HepG2 (cell line): ENCODE measurements around the gene TAF5. TPM values are rescaled to one million over a fixed set of nuclear protein-coding genes. Genes with fewer than 3 reads are reported as not detected.

Experiments used
- CCAR2 ChIP-seq: fragments of 200-400 bp; formaldehyde crosslinking; optimal IDR thresholded peaks from 2 replicates; pipeline ENCODE3; 2018; ENCODE audit warnings: low read depth, mild to moderate bottlenecking, low read length, moderate library complexity
- EEA1 ChIP-seq: sonication (generic); formaldehyde crosslinking; IDR thresholded peaks from 2 replicates; pipeline ENCODE4 v1.5.1; 2020; ENCODE audit warnings: mild to moderate bottlenecking, missing genetic modification reagents, borderline replicate concordance
- GPN1 ChIP-seq: sonication (generic); formaldehyde crosslinking; IDR thresholded peaks from 2 replicates; pipeline ENCODE4 v1.5.1; 2020; ENCODE audit warnings: missing genetic modification reagents, borderline replicate concordance
- HOXA5 ChIP-seq: sonication (generic); formaldehyde crosslinking; IDR thresholded peaks from 2 replicates; pipeline ENCODE4 v1.4.0; 2020; ENCODE audit warnings: missing genetic modification reagents
- KLF6 ChIP-seq: IDR thresholded peaks from 2 replicates; pipeline ENCODE4 v1.8.0; 2016; ENCODE audit warnings: missing biosample characterization, missing genetic modification reagents
- NFIB ChIP-seq: sonication (generic); formaldehyde crosslinking; IDR thresholded peaks from 2 replicates; pipeline ENCODE4 v1.9.0; 2021; ENCODE audit warnings: missing genetic modification reagents, mild to moderate bottlenecking, borderline replicate concordance
- NFKB2 ChIP-seq: sonication (generic); formaldehyde crosslinking; IDR thresholded peaks from 2 replicates; pipeline ENCODE4 v1.4.0; 2020; ENCODE audit warnings: missing genetic modification reagents, borderline replicate concordance
- SYNCRIP ChIP-seq: fragments of 200-400 bp; formaldehyde crosslinking; IDR thresholded peaks from 2 replicates; pipeline ENCODE4 v1.6.1; 2018; ENCODE audit warnings: mild to moderate bottlenecking, low read depth, low read length; ENCODE audit not compliant: insufficient read depth
- ZNF160 ChIP-seq: sonication (generic); formaldehyde crosslinking; IDR thresholded peaks from 2 replicates; pipeline ENCODE4 v1.8.0; 2022; ENCODE audit warnings: mild to moderate bottlenecking, inconsistent platforms, missing genetic modification reagents
- ZNF446 ChIP-seq: sonication (generic); formaldehyde crosslinking; IDR thresholded peaks from 2 replicates; pipeline ENCODE4 v1.5.0; 2020; ENCODE audit warnings: mild to moderate bottlenecking, missing genetic modification reagents
- ZNF567 ChIP-seq: sonication (generic); formaldehyde crosslinking; IDR thresholded peaks from 2 replicates; pipeline ENCODE4 v1.8.1; 2023; ENCODE audit warnings: mild to moderate bottlenecking, missing genetic modification reagents, borderline replicate concordance
- ZNF713 ChIP-seq: sonication (generic); formaldehyde crosslinking; IDR thresholded peaks from 2 replicates; pipeline ENCODE4 v1.4.0; 2020; ENCODE audit warnings: mild to moderate bottlenecking, missing genetic modification reagents
- ZNF773 ChIP-seq: sonication (generic); formaldehyde crosslinking; IDR thresholded peaks from 2 replicates; pipeline ENCODE4 v1.4.0; 2020; ENCODE audit warnings: missing genetic modification reagents, borderline replicate concordance
- ZNF780A ChIP-seq: sonication (generic); formaldehyde crosslinking; IDR thresholded peaks from 2 replicates; pipeline ENCODE4 v1.8.0; 2022; ENCODE audit warnings: mild to moderate bottlenecking, missing genetic modification reagents, moderate library complexity
- ZZZ3 ChIP-seq: sonication (generic); formaldehyde crosslinking; IDR thresholded peaks from 2 replicates; pipeline ENCODE4 v1.4.0; 2020; ENCODE audit warnings: missing genetic modification reagents, mild to moderate bottlenecking, borderline replicate concordance
- polyA plus RNA-seq, 8 experiments: library from polyadenylated mRNA; depleted of rRNA in 3 of 8; stranded (reverse) in 7 of 8; unstranded in 1 of 8; fragments of >200 nt; fragmentation: Illumina TruSeq in 4 of 8; extraction: Trizol in 4 of 8; gene quantifications; 2 replicates each; pipeline versions ENCODE4 v1.2.1 to v1.2.3, GENCODE V29; 2011 to 2016; ENCODE audit warnings: low read depth in 4 of 8, missing spikeins in 1 of 8, mixed read lengths in 1 of 8; ENCODE audit not compliant: insufficient read depth in 1 of 8
- total RNA-seq, 5 experiments: library from RNA; depleted of rRNA; stranded (reverse); fragments of >200 nt; fragmentation: Illumina TruSeq; extraction: Trizol; gene quantifications; 2 replicates each; pipeline ENCODE4 v1.2.3, GENCODE V29; 2016; ENCODE audit warnings: low read depth in 1 of 5
- TF ChIP-seq, protein P1 (sequence below): sonication (generic); formaldehyde crosslinking; conservative IDR thresholded peaks from 2 replicates; pipeline ENCODE4 v1.4.0; 2020; ENCODE audit warnings: mild to moderate bottlenecking, missing genetic modification reagents, moderate library complexity
- TF ChIP-seq, protein P2 (sequence below): sonication (generic); formaldehyde crosslinking; IDR thresholded peaks from 2 replicates; pipeline ENCODE4; 2020; ENCODE audit warnings: missing genetic modification reagents, mild to moderate bottlenecking, borderline replicate concordance
- TF ChIP-seq, protein P3 (sequence below): IDR thresholded peaks from 2 replicates; pipeline ENCODE4 v1.6.1; 2016
- TF ChIP-seq, protein P4 (sequence below): sonication (generic); formaldehyde crosslinking; IDR thresholded peaks from 2 replicates; pipeline ENCODE4 v1.4.0; 2020; ENCODE audit warnings: missing genetic modification reagents

TAF5 gene
- total and polyA plus RNA-seq, 2 of the 13 experiments (the other 11 are each of a cell fraction or from before 2014, with no cell fraction given) = 3.8 to 8.7 TPM

DNA sequence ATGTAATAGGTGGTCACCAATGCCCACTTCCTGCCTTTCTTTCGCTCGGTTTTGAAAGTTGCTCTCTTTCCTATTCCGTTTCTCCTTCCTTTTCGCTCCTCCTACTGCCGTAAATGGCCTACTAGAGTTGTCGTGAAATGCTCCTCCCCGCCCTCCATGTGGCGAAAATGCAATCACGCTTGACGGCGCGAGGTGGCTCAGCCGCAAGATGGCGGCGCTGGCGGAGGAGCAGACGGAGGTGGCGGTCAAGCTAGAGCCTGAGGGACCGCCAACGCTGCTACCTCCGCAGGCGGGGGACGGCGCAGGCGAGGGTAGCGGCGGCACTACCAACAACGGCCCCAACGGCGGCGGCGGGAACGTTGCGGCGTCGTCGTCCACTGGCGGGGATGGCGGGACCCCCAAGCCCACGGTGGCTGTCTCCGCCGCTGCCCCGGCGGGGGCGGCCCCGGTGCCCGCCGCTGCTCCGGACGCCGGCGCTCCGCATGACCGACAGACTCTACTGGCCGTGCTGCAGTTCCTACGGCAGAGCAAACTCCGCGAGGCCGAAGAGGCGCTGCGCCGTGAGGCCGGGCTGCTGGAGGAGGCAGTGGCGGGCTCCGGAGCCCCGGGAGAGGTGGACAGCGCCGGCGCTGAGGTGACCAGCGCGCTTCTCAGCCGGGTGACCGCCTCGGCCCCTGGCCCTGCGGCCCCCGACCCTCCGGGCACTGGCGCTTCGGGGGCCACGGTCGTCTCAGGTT lies at the start of gene TAF5 (continued):
- TF ChIP-seq, protein P1, sequence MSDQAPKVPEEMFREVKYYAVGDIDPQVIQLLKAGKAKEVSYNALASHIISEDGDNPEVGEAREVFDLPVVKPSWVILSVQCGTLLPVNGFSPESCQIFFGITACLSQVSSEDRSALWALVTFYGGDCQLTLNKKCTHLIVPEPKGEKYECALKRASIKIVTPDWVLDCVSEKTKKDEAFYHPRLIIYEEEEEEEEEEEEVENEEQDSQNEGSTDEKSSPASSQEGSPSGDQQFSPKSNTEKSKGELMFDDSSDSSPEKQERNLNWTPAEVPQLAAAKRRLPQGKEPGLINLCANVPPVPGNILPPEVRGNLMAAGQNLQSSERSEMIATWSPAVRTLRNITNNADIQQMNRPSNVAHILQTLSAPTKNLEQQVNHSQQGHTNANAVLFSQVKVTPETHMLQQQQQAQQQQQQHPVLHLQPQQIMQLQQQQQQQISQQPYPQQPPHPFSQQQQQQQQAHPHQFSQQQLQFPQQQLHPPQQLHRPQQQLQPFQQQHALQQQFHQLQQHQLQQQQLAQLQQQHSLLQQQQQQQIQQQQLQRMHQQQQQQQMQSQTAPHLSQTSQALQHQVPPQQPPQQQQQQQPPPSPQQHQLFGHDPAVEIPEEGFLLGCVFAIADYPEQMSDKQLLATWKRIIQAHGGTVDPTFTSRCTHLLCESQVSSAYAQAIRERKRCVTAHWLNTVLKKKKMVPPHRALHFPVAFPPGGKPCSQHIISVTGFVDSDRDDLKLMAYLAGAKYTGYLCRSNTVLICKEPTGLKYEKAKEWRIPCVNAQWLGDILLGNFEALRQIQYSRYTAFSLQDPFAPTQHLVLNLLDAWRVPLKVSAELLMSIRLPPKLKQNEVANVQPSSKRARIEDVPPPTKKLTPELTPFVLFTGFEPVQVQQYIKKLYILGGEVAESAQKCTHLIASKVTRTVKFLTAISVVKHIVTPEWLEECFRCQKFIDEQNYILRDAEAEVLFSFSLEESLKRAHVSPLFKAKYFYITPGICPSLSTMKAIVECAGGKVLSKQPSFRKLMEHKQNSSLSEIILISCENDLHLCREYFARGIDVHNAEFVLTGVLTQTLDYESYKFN (CRISPR knock-in tag) = peak; percentile 17; the same call in 1 of the 2 replicates
- TF ChIP-seq, protein P2, sequence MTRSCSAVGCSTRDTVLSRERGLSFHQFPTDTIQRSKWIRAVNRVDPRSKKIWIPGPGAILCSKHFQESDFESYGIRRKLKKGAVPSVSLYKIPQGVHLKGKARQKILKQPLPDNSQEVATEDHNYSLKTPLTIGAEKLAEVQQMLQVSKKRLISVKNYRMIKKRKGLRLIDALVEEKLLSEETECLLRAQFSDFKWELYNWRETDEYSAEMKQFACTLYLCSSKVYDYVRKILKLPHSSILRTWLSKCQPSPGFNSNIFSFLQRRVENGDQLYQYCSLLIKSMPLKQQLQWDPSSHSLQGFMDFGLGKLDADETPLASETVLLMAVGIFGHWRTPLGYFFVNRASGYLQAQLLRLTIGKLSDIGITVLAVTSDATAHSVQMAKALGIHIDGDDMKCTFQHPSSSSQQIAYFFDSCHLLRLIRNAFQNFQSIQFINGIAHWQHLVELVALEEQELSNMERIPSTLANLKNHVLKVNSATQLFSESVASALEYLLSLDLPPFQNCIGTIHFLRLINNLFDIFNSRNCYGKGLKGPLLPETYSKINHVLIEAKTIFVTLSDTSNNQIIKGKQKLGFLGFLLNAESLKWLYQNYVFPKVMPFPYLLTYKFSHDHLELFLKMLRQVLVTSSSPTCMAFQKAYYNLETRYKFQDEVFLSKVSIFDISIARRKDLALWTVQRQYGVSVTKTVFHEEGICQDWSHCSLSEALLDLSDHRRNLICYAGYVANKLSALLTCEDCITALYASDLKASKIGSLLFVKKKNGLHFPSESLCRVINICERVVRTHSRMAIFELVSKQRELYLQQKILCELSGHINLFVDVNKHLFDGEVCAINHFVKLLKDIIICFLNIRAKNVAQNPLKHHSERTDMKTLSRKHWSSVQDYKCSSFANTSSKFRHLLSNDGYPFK (CRISPR knock-in tag) = peak; percentile 78; the same call in 1 of the 2 replicates
- TF ChIP-seq, protein P3, sequence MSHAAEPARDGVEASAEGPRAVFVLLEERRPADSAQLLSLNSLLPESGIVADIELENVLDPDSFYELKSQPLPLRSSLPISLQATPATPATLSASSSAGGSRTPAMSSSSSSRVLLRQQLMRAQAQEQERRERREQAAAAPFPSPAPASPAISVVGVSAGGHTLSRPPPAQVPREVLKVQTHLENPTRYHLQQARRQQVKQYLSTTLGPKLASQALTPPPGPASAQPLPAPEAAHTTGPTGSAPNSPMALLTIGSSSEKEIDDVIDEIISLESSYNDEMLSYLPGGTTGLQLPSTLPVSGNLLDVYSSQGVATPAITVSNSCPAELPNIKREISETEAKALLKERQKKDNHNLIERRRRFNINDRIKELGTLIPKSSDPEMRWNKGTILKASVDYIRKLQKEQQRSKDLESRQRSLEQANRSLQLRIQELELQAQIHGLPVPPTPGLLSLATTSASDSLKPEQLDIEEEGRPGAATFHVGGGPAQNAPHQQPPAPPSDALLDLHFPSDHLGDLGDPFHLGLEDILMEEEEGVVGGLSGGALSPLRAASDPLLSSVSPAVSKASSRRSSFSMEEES = peak; percentile 70
- TF ChIP-seq HOXA5 (CRISPR knock-in tag) (peak; percentile 64), NFIB (CRISPR knock-in tag) (no peak), GPN1 (no peak; the same call in 1 of the 2 replicates), ZNF446 (peak; percentile 94), ZNF713 (no peak), SYNCRIP (no peak), KLF6 (CRISPR knock-in tag) (peak; percentile 96), ZNF160 (CRISPR knock-in tag) (peak; percentile 82), ZNF567 (peak; percentile 98), ZNF773 (CRISPR knock-in tag) (no peak; the same call in 1 of the 2 replicates), NFKB2 (peak; percentile 92; the same call in 1 of the 2 replicates), ZNF780A (CRISPR knock-in tag) (no peak), CCAR2 (no peak), ZZZ3 (CRISPR knock-in tag) (no peak), EEA1 (CRISPR knock-in tag) (peak; percentile 96)
- TF ChIP-seq, protein P4, sequence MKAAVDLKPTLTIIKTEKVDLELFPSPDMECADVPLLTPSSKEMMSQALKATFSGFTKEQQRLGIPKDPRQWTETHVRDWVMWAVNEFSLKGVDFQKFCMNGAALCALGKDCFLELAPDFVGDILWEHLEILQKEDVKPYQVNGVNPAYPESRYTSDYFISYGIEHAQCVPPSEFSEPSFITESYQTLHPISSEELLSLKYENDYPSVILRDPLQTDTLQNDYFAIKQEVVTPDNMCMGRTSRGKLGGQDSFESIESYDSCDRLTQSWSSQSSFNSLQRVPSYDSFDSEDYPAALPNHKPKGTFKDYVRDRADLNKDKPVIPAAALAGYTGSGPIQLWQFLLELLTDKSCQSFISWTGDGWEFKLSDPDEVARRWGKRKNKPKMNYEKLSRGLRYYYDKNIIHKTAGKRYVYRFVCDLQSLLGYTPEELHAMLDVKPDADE (CRISPR knock-in tag) = 0 out of 2 replicates have a peak, but pooled peaks have one; percentile 39
